ENCODE results near the gene VIPR2. TPM values are rescaled to one million over a fixed set of nuclear protein-coding genes. Genes with fewer than 3 reads are reported as not detected.
A peak's percentile ranks its signal among the peaks of the same experiment; 100 is the strongest.

VIPR2 gene
- total and polyA plus RNA-seq, 5 experiments from 2014 or later, result 0.17 to 0.62 (median 0.24) TPM; not detected in 1

- H3K27ac Mint-ChIP-seq, result no peak overlapping the region
- ATAC-seq (no peak), DNase-seq (no peak)
- peaks cover 0 to 5% (median 0%) of the 10 kb centered on the region in 9 donors for H3K9me3 Mint-ChIP-seq
- H3K27me3 Mint-ChIP-seq, result peaks cover 0 to 3% (median 2%) of the 10 kb centered on the region in 5 donors
- no peak overlapping the region for H3K4me3 Mint-ChIP-seq
- peaks cover 0 to 2% (median 0%) of the 10 kb centered on the region in 4 donors for H3K4me1 Mint-ChIP-seq
- POLR2A ChIA-PET, result no interaction called here
- H3K36me3 Mint-ChIP-seq, result peaks cover 0 to 3% (median 0%) of the 10 kb centered on the region in 3 donors
Measured at GRCh38 chr7:159121068-159121467, 23.6 kb downstream of the VIPR2 start.

GRCh38 chr7:159120540-159120919 is 24.1 kb downstream of the VIPR2 start:
- peaks cover 0 to 2% (median 0%) of the 10 kb centered on the region in 4 donors for H3K4me1 Mint-ChIP-seq
- no peak overlapping the region for H3K27ac Mint-ChIP-seq
- H3K36me3 Mint-ChIP-seq, result peaks cover 0 to 3% (median 0%) of the 10 kb centered on the region in 3 donors
- peaks cover 0 to 7% (median 4%) of the 10 kb centered on the region in 5 donors for H3K27me3 Mint-ChIP-seq
- DNase-seq, result no peak
- H3K9me3 Mint-ChIP-seq, result peaks cover 0 to 5% (median 0%) of the 10 kb centered on the region in 9 donors
- POLR2A ChIA-PET, result no interaction called here
- no peak for ATAC-seq
- no peak overlapping the region for H3K4me3 Mint-ChIP-seq

GRCh38 chr7:159119851-159120539 is 24.7 kb downstream of the VIPR2 start:
- H3K4me3 Mint-ChIP-seq, result no peak overlapping the region
- H3K27me3 Mint-ChIP-seq, result peaks cover 0 to 7% (median 5%) of the 10 kb centered on the region in 5 donors
- H3K27ac Mint-ChIP-seq, result no peak overlapping the region
- ATAC-seq (no peak), DNase-seq (no peak)
- peaks cover 0 to 5% (median 0%) of the 10 kb centered on the region in 9 donors for H3K9me3 Mint-ChIP-seq
- POLR2A ChIA-PET, result no interaction called here
- peaks cover 0 to 3% (median 0%) of the 10 kb centered on the region in 3 donors for H3K36me3 Mint-ChIP-seq
- H3K4me1 Mint-ChIP-seq, result peaks cover 0 to 2% (median 0%) of the 10 kb centered on the region in 4 donors

- peaks cover 0 to 3% (median 0%) of the 10 kb centered on the region in 3 donors for H3K36me3 Mint-ChIP-seq
- peaks cover 0 to 7% (median 5%) of the 10 kb centered on the region in 5 donors for H3K27me3 Mint-ChIP-seq
- no peak overlapping the region for H3K4me3 Mint-ChIP-seq
- DNase-seq (no peak), ATAC-seq (no peak)
- no peak overlapping the region for H3K27ac Mint-ChIP-seq
- peaks cover 0 to 5% (median 0%) of the 10 kb centered on the region in 9 donors for H3K9me3 Mint-ChIP-seq
- peaks cover 0 to 2% (median 0%) of the 10 kb centered on the region in 4 donors for H3K4me1 Mint-ChIP-seq
- POLR2A ChIA-PET, result no interaction called here
Measured at GRCh38 chr7:159119026-159119741, 25.5 kb downstream of the VIPR2 start.

GRCh38 chr7:159118623-159119022 is 26.0 kb downstream of the VIPR2 start:
- Mint-ChIP-seq H3K27me3 (peaks cover 0 to 9% (median 5%) of the 10 kb centered on the region in 5 donors), H3K36me3 (peaks cover 0 to 3% (median 0%) of the 10 kb centered on the region in 3 donors), H3K27ac (no peak overlapping the region), H3K9me3 (peaks cover 0 to 5% (median 0%) of the 10 kb centered on the region in 9 donors), H3K4me1 (peaks cover 0 to 2% (median 0%) of the 10 kb centered on the region in 4 donors), H3K4me3 (peak overlapping the region in 1 of 10 donors; percentile 25)
- POLR2A ChIA-PET, result no interaction called here
- no peak for ATAC-seq
- DNase-seq, result no peak

GRCh38 chr7:159118197-159118595 is 26.5 kb downstream of the VIPR2 start:
- ATAC-seq (no peak), DNase-seq (no peak)
- Mint-ChIP-seq H3K4me1 (peaks cover 0 to 2% (median 0%) of the 10 kb centered on the region in 4 donors), H3K9me3 (peaks cover 0 to 5% (median 0%) of the 10 kb centered on the region in 9 donors), H3K27me3 (peaks cover 0 to 12% (median 5%) of the 10 kb centered on the region in 5 donors), H3K4me3 (no peak overlapping the region), H3K27ac (no peak overlapping the region), H3K36me3 (peaks cover 0 to 3% (median 0%) of the 10 kb centered on the region in 3 donors)
- POLR2A ChIA-PET, result no interaction called here

- no peak overlapping the region for H3K27ac Mint-ChIP-seq
- H3K36me3 Mint-ChIP-seq, result peaks cover 0 to 3% (median 0%) of the 10 kb centered on the region in 3 donors
- peaks cover 0 to 12% (median 5%) of the 10 kb centered on the region in 5 donors for H3K27me3 Mint-ChIP-seq
- no peak overlapping the region for H3K4me3 Mint-ChIP-seq
- POLR2A ChIA-PET, result no interaction called here
- H3K9me3 Mint-ChIP-seq, result peaks cover 0 to 5% (median 0%) of the 10 kb centered on the region in 9 donors
- peaks cover 0 to 2% (median 0%) of the 10 kb centered on the region in 4 donors for H3K4me1 Mint-ChIP-seq
- ATAC-seq (no peak), DNase-seq (no peak)
Measured at GRCh38 chr7:159117366-159118196, 27.1 kb downstream of the VIPR2 start.

GRCh38 chr7:159116581-159117339 is 27.9 kb downstream of the VIPR2 start:
- DNase-seq (no peak), ATAC-seq (no peak)
- Mint-ChIP-seq H3K27ac (no peak overlapping the region), H3K9me3 (peaks cover 0 to 4% (median 0%) of the 10 kb centered on the region in 9 donors), H3K27me3 (peaks cover 2 to 18% (median 9%) of the 10 kb centered on the region in 5 donors), H3K4me3 (no peak overlapping the region), H3K4me1 (peaks cover 0 to 7% (median 3%) of the 10 kb centered on the region in 4 donors), H3K36me3 (peaks cover 0 to 3% (median 0%) of the 10 kb centered on the region in 3 donors)
- POLR2A ChIA-PET, result no interaction called here

- DNase-seq (no peak), ATAC-seq (no peak)
- Mint-ChIP-seq H3K4me3 (peak overlapping the region in 1 of 10 donors; percentile 6), H3K27ac (peak overlapping the region in 1 of 10 donors; percentile 33), H3K36me3 (no peaks in the 10 kb centered on the region), H3K27me3 (peaks cover 3 to 18% (median 11%) of the 10 kb centered on the region in 5 donors), H3K9me3 (peaks cover 0 to 2% (median 0%) of the 10 kb centered on the region in 9 donors), H3K4me1 (peaks cover 0 to 7% (median 3%) of the 10 kb centered on the region in 4 donors)
- POLR2A ChIA-PET, result no interaction called here
Measured at GRCh38 chr7:159115601-159116501, 28.8 kb downstream of the VIPR2 start.

- Mint-ChIP-seq H3K27ac (no peak overlapping the region), H3K4me3 (no peak overlapping the region), H3K36me3 (no peaks in the 10 kb centered on the region), H3K4me1 (peaks cover 0 to 7% (median 3%) of the 10 kb centered on the region in 4 donors), H3K27me3 (peaks cover 3 to 18% (median 11%) of the 10 kb centered on the region in 5 donors), H3K9me3 (peaks cover 0 to 2% (median 0%) of the 10 kb centered on the region in 9 donors)
- DNase-seq (no peak), ATAC-seq (no peak)
- POLR2A ChIA-PET, result no interaction called here
Measured at GRCh38 chr7:159114981-159115380, 29.7 kb downstream of the VIPR2 start.

GRCh38 chr7:159114096-159114495 is 30.6 kb downstream of the VIPR2 start:
- no peak for DNase-seq
- Mint-ChIP-seq H3K4me1 (peaks cover 0 to 7% (median 3%) of the 10 kb centered on the region in 4 donors), H3K36me3 (no peaks in the 10 kb centered on the region), H3K9me3 (peaks cover 0 to 2% (median 0%) of the 10 kb centered on the region in 9 donors), H3K4me3 (no peak overlapping the region), H3K27ac (peak overlapping the region in 1 of 10 donors; percentile 63), H3K27me3 (peaks cover 3 to 15% (median 11%) of the 10 kb centered on the region in 5 donors)
- ATAC-seq, result no peak
- POLR2A ChIA-PET, result no interaction called here

Data from naive thymus-derived CD8-positive, alpha-beta T cell (primary cell).